ENCODE measurements around the gene NCAPD2.

NCAPD2 gene

DNA sequence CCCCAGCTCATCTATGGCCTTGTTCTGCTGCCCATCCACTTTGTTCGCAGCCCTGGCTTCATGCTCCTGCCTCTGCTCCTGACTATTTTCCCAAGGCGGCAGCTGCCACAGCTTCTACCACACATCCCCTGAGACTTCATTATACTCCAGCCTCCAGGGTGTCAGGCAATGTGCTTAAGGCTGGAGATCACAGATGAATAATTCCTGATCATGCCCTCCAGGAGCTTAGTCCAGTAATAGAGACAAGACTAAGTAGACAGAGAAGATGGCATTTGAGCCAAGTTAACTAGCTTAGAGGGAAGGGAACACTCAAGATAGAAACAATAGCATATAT lies 34.9 kb upstream of the NCAPD2 start:
- peak overlapping the region; percentile 14 for H3K27ac ChIP-seq (replicated peaks)
- DNase-seq (ENCODE audit: low read depth in 1 of 2, low spot score in 1 of 2): no peak
- TF ChIP-seq CTCF (IDR thresholded peaks at IDR 0.05; ENCODE audit: insufficient read depth, low read length) (no peak), SPI1 (IDR thresholded peaks at IDR 0.05; ENCODE audit: borderline replicate concordance, low read depth) (no peak), POLR2AphosphoS5 (IDR thresholded peaks at IDR 0.05; ENCODE audit: low read depth) (no peak), REST (IDR thresholded peaks at IDR 0.05; ENCODE audit: insufficient replicate concordance, low read depth) (no peak), GABPA (IDR thresholded peaks at IDR 0.05; ENCODE audit: low read depth) (no peak)

DNA sequence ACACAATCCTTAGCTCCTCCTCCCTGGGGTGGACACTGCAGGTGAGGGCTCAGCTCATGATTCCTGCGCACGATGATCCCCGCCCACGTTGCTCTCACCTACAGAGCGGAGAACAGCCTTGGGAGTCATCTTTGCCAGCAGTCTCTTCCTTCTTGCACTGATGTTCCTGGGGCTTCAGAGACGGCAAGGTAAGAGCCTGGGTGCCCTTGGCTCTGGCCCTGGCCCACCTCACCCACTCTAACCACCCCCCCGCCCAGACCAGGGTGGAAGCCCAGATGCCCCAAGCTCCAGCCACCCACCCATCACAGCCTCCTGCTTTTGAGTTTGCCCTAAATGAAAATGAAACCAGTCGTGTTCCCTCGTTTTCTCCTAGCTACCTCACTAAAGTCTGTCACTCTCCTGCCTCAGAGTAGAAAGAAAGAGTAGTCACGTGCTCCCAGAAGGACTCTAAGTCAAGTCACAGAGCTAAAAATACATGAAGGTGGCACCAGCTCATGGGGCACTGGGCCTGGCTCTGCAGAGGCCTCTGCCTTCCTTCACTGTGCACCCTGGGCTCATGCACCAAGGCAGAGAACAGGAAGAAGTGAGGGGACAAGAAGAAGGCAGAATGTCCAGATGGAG lies 33.0 kb upstream of the NCAPD2 start:
- Histone ChIP-seq H3K27ac (replicated peaks) (peak overlapping the region; percentile 87), H3K4me3 (replicated peaks; ENCODE audit: insufficient read depth, low read length) (no peak overlapping the region)
- no peak for DNase-seq (ENCODE audit: low read depth in 1 of 2, low spot score in 1 of 2)

More for the DNA sequence above, 34.9 kb upstream of the NCAPD2 start:
- Histone ChIP-seq H3K27me3 (ENCODE audit: insufficient read depth, poor library complexity, severe bottlenecking) (no peaks in the 10 kb centered on the region), H3K4me3 (replicated peaks; ENCODE audit: insufficient read depth, low read length) (no peak overlapping the region)

More for the DNA sequence above, 33.0 kb upstream of the NCAPD2 start:
- H3K27me3 ChIP-seq (ENCODE audit: insufficient read depth, poor library complexity, severe bottlenecking): no peaks in the 10 kb centered on the region
- TF ChIP-seq CTCF (IDR thresholded peaks at IDR 0.05; ENCODE audit: insufficient read depth, low read length) (no peak), GABPA (IDR thresholded peaks at IDR 0.05; ENCODE audit: low read depth) (no peak), REST (IDR thresholded peaks at IDR 0.05; ENCODE audit: insufficient replicate concordance, low read depth) (no peak)

Data from HL-60 (cell line).